ENCODE results near the gene HHAT.

DNA sequence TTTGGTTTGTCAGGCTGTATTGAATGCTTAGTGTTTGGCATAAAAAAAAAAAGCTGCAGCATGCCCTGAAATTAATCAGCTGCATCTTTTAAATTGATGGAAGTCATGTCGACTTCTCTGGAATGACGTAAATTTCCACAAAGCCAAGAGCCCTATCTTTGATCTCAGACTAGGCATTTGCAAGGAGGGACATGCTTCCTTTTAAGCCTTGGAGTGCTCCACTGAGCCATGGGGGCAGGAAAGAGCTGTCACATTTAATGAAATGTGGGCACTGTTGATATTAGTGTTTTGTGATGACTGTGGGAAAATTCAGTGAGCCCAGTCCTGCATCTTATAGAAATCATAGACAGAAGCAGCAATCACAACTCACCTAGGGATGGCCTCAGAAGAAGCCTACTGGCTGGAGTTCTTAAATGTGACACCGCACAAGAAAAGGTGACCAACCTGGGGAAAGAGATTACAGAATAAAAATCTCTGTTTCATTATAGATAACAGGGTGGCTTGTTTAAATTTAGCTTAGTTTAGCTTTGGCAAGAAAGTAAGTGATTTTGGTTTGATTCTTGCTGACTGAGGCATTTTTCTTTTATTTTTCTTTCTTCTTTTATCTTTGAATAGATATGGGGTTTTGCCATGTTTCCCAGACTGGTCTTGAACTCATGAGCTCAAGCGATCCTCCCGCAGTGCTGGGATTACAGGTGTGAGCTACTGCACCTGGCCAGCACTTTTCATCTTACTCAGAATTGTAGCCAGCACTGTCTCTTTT lies 188.2 kb downstream of the HHAT start:
- TF ChIP-seq, protein P1, sequence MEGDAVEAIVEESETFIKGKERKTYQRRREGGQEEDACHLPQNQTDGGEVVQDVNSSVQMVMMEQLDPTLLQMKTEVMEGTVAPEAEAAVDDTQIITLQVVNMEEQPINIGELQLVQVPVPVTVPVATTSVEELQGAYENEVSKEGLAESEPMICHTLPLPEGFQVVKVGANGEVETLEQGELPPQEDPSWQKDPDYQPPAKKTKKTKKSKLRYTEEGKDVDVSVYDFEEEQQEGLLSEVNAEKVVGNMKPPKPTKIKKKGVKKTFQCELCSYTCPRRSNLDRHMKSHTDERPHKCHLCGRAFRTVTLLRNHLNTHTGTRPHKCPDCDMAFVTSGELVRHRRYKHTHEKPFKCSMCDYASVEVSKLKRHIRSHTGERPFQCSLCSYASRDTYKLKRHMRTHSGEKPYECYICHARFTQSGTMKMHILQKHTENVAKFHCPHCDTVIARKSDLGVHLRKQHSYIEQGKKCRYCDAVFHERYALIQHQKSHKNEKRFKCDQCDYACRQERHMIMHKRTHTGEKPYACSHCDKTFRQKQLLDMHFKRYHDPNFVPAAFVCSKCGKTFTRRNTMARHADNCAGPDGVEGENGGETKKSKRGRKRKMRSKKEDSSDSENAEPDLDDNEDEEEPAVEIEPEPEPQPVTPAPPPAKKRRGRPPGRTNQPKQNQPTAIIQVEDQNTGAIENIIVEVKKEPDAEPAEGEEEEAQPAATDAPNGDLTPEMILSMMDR (IDR thresholded peaks at IDR 0.05), result no peak
- no peak for TF ChIP-seq EP300 (IDR thresholded peaks at IDR 0.05)
- TF ChIP-seq POLR2A (IDR thresholded peaks at IDR 0.05), result no peak

Data from stomach (tissue), 4 donors.